HepG2 (cell line): Measurements from ENCODE around the gene PPM1H. TPM values are rescaled to one million over a fixed set of nuclear protein-coding genes. Genes with fewer than 3 reads are reported as not detected.
A peak's percentile ranks its signal among the peaks of the same experiment; 100 is the strongest.

ENCODE experiments used
- HIVEP1 ChIP-seq: sonication (generic); formaldehyde crosslinking; IDR thresholded peaks from 2 replicates; pipeline ENCODE4 v1.4.0; 2020; ENCODE audit warnings: mild to moderate bottlenecking, missing genetic modification reagents
- HNRNPL ChIP-seq: fragments of 200-400 bp; formaldehyde crosslinking; IDR thresholded peaks from 2 replicates; pipeline ENCODE4 v1.6.1; 2017; ENCODE audit warnings: mild to moderate bottlenecking, low read depth, low read length
- SOX6 ChIP-seq, 2 experiments: fragments of 450-650 bp in 1 of 2; sonication (generic) in 1 of 2; formaldehyde crosslinking in 1 of 2; IDR thresholded peaks; 2 replicates each; pipeline versions ENCODE4 v1.4.0 to v1.6.1; 2017 to 2020; ENCODE audit warnings: antibody characterized with exemption in 1 of 2, mild to moderate bottlenecking in 1 of 2, missing genetic modification reagents in 1 of 2
- TAF1 ChIP-seq: sonication (generic); formaldehyde crosslinking; IDR thresholded peaks from 2 replicates; pipeline ENCODE4 v1.4.0; 2020; ENCODE audit warnings: missing genetic modification reagents
- ZMYM2 ChIP-seq: sonication (generic); formaldehyde crosslinking; IDR thresholded peaks from 2 replicates; pipeline ENCODE4 v1.8.0; 2022; ENCODE audit warnings: mild to moderate bottlenecking, missing genetic modification reagents
- ZNF407 ChIP-seq: sonication (generic); formaldehyde crosslinking; IDR thresholded peaks from one replicate; pipeline ENCODE4 v1.5.1; 2020; ENCODE audit warnings: mild to moderate bottlenecking, missing genetic modification reagents; ENCODE audit errors: not compliant biosample characterization
- ZNF446 ChIP-seq: sonication (generic); formaldehyde crosslinking; IDR thresholded peaks from 2 replicates; pipeline ENCODE4 v1.5.0; 2020; ENCODE audit warnings: mild to moderate bottlenecking, missing genetic modification reagents
- ZNF747 ChIP-seq: sonication (generic); formaldehyde crosslinking; IDR thresholded peaks from 2 replicates; pipeline ENCODE4 v1.8.1; 2023; ENCODE audit warnings: missing genetic modification reagents, mild to moderate bottlenecking, borderline replicate concordance
- ZNF788 ChIP-seq: sonication (generic); formaldehyde crosslinking; IDR thresholded peaks from 2 replicates; pipeline ENCODE4 v1.5.0; 2020; ENCODE audit warnings: mild to moderate bottlenecking, missing genetic modification reagents, borderline replicate concordance
- ZSCAN20 ChIP-seq: sonication (generic); formaldehyde crosslinking; IDR thresholded peaks from 2 replicates; pipeline ENCODE4 v1.4.0; 2020; ENCODE audit warnings: missing genetic modification reagents, mild to moderate bottlenecking, borderline replicate concordance
- polyA plus RNA-seq, 8 experiments: library from polyadenylated mRNA; depleted of rRNA in 3 of 8; stranded (reverse) in 7 of 8; unstranded in 1 of 8; fragments of >200 nt; fragmentation: Illumina TruSeq in 4 of 8; extraction: Trizol in 4 of 8; gene quantifications; 2 replicates each; pipeline versions ENCODE4 v1.2.1 to v1.2.3, GENCODE V29; 2011 to 2016; ENCODE audit warnings: low read depth in 4 of 8, missing spikeins in 1 of 8, mixed read lengths in 1 of 8; ENCODE audit not compliant: insufficient read depth in 1 of 8
- total RNA-seq, 5 experiments: library from RNA; depleted of rRNA; stranded (reverse); fragments of >200 nt; fragmentation: Illumina TruSeq; extraction: Trizol; gene quantifications; 2 replicates each; pipeline ENCODE4 v1.2.3, GENCODE V29; 2016; ENCODE audit warnings: low read depth in 1 of 5
- TF ChIP-seq, protein P1 (sequence below): sonication (generic); formaldehyde crosslinking; IDR thresholded peaks from 2 replicates; pipeline ENCODE4 v1.4.0; 2020; ENCODE audit warnings: mild to moderate bottlenecking, missing genetic modification reagents
- TF ChIP-seq, protein P2 (sequence below): IDR thresholded peaks from 2 replicates; pipeline ENCODE4 v1.6.1; 2016; ENCODE audit warnings: low read depth

PPM1H gene
- total and polyA plus RNA-seq, 2 of the 13 experiments (the other 11 are each of a cell fraction or from before 2014, with no cell fraction given) = 29.1 to 38.1 TPM

DNA sequence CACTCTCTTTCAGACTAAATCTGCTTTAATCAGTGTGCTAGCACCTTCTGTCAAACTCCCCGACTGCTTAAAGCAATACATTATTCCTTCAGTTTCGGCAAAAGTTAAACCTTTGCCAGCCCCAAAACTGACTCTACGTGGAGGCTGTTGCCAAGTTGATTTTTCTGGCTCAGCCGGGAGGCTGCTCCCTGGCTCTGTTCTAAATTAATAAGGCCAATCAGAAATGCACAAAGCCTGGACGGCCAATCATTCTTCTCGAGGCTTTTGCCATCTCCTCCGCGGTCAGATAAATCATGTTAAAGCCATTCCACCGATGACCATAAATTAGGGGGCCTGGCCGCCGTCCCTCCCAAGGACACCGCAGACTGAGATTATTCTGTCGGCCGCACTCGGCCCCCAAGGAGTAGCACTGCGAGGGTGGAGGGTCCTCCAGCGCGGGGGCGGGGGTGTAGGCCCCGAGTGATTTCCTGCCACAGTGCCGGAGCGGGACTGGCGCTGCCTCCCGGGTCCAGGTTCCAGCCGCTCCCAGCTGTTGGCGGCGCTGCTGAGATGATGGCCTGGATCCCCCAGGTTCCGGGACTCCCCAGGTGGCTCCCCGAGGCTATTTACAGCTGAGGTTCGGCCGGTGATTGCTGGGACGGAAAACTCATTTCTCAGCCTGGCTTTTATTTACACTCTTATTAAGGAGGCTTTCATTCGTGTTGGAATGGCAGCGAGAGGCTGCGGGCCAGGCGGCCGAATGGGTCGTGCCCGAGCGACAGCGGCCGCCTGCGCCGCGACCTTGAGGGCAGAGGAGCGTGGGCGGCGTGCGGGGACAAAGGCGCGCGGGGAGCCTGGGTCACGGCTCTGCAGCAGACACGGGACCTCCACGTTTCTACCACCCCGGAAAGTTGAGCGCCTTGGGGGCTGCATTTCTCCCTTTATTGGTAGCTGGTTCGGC lies 303.2 kb downstream of the PPM1H start (continued):
- TF ChIP-seq ZNF407 (CRISPR knock-in tag) (no peak), SOX6 (IDR thresholded peaks at IDR 0.05) (no peak), SOX6 (CRISPR knock-in tag; IDR thresholded peaks at IDR 0.05) (peak; percentile 44; the same call in 1 of the 2 replicates), ZSCAN20 (CRISPR knock-in tag) (peak; percentile 54; the same call in 1 of the 2 replicates), ZNF446 (CRISPR knock-in tag) (peak; percentile 29; the same call in 1 of the 2 replicates), ZMYM2 (CRISPR knock-in tag) (0 out of 2 replicates have a peak, but pooled peaks have one; percentile 43), ZNF788 (CRISPR knock-in tag) (peak; percentile 72; the same call in 1 of the 2 replicates), HIVEP1 (CRISPR knock-in tag) (peak; percentile 83), ZNF747 (CRISPR knock-in tag) (peak; percentile 47; the same call in 1 of the 2 replicates), HNRNPL (peak; percentile 30; the same call in 1 of the 2 replicates), TAF1 (CRISPR knock-in tag) (0 out of 2 replicates have a peak, but pooled peaks have one; percentile 2)
- TF ChIP-seq, protein P1, sequence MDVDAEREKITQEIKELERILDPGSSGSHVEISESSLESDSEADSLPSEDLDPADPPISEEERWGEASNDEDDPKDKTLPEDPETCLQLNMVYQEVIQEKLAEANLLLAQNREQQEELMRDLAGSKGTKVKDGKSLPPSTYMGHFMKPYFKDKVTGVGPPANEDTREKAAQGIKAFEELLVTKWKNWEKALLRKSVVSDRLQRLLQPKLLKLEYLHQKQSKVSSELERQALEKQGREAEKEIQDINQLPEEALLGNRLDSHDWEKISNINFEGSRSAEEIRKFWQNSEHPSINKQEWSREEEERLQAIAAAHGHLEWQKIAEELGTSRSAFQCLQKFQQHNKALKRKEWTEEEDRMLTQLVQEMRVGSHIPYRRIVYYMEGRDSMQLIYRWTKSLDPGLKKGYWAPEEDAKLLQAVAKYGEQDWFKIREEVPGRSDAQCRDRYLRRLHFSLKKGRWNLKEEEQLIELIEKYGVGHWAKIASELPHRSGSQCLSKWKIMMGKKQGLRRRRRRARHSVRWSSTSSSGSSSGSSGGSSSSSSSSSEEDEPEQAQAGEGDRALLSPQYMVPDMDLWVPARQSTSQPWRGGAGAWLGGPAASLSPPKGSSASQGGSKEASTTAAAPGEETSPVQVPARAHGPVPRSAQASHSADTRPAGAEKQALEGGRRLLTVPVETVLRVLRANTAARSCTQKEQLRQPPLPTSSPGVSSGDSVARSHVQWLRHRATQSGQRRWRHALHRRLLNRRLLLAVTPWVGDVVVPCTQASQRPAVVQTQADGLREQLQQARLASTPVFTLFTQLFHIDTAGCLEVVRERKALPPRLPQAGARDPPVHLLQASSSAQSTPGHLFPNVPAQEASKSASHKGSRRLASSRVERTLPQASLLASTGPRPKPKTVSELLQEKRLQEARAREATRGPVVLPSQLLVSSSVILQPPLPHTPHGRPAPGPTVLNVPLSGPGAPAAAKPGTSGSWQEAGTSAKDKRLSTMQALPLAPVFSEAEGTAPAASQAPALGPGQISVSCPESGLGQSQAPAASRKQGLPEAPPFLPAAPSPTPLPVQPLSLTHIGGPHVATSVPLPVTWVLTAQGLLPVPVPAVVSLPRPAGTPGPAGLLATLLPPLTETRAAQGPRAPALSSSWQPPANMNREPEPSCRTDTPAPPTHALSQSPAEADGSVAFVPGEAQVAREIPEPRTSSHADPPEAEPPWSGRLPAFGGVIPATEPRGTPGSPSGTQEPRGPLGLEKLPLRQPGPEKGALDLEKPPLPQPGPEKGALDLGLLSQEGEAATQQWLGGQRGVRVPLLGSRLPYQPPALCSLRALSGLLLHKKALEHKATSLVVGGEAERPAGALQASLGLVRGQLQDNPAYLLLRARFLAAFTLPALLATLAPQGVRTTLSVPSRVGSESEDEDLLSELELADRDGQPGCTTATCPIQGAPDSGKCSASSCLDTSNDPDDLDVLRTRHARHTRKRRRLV (CRISPR knock-in tag) = peak; percentile 35; the same call in 1 of the 2 replicates
- TF ChIP-seq, protein P2, sequence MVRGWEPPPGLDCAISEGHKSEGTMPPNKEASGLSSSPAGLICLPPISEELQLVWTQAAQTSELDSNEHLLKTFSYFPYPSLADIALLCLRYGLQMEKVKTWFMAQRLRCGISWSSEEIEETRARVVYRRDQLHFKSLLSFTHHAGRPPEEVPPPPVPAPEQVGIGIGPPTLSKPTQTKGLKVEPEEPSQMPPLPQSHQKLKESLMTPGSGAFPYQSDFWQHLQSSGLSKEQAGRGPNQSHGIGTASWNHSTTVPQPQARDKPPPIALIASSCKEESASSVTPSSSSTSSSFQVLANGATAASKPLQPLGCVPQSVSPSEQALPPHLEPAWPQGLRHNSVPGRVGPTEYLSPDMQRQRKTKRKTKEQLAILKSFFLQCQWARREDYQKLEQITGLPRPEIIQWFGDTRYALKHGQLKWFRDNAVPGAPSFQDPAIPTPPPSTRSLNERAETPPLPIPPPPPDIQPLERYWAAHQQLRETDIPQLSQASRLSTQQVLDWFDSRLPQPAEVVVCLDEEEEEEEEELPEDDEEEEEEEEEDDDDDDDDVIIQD (CRISPR knock-in tag) = no peak
